Right lobe of liver (tissue), 6 donors: ENCODE measurements around the gene HNRNPUL2. TPM values are rescaled to one million over a fixed set of nuclear protein-coding genes. Genes with fewer than 3 reads are reported as not detected.

Experiments
- ATAC-seq, 4 donors: fragments of 200-7000 bp; cut with Tn5 transposase; one replicate each; pipeline ENCODE4 v1.9.1; 2020; ENCODE audit warnings: mild to moderate bottlenecking in 4 of 4, moderate library complexity in 4 of 4
- DNase-seq, 3 donors: peaks; one replicate each; pipeline ENCODE4 v3.0.0-alpha.2; 2020
- H3K27ac ChIP-seq, 3 donors: fragments of 200-600 bp; one replicate each; pipeline ENCODE4 v1.8.0; 2022
- H3K27me3 ChIP-seq, 2 donors: fragments of 200-600 bp; one replicate each; pipeline ENCODE4 v1.8.0; 2022
- H3K36me3 ChIP-seq, 4 donors: fragments of 200-600 bp; sonication (generic) in 1 of 4; one replicate each; pipeline versions ENCODE4 v1.5.1 to v1.8.0; 2017 to 2022; ENCODE audit warnings: control low read depth in 1 of 4
- H3K4me1 ChIP-seq, 4 donors: fragments of 200-600 bp; sonication (generic) in 1 of 4; one replicate each; pipeline versions ENCODE4 v1.5.1 to v1.8.0; 2017 to 2022; ENCODE audit warnings: control low read depth in 1 of 4
- H3K4me3 ChIP-seq, 3 donors: fragments of 200-600 bp; one replicate each; pipeline ENCODE4 v1.8.0; 2022
- H3K9me3 ChIP-seq, 4 donors: fragments of 200-600 bp; sonication (generic) in 1 of 4; one replicate each; pipeline versions ENCODE4 v1.5.1 to v1.8.0; 2017 to 2022; ENCODE audit warnings: control low read depth in 1 of 4
- CTCF ChIP-seq, 4 donors: fragments of 200-600 bp in 3 of 4; fragments of 450-650 bp in 1 of 4; IDR thresholded peaks; one replicate each; pipeline versions ENCODE4 v1.5.1 to v1.8.0; 2016 to 2022; ENCODE audit warnings: antibody characterized with exemption in 4 of 4, mild to moderate bottlenecking in 2 of 4
- POLR2A ChIP-seq: fragments of 450-650 bp; IDR thresholded peaks from one replicate; pipeline ENCODE4 v1.6.1; 2017; ENCODE audit warnings: antibody characterized with exemption, mild to moderate bottlenecking
- WGBS: methylation state at CpG from one replicate; pipeline ENCODE4 v1.1.6; 2018; ENCODE audit warnings: low coverage, low lambda C conversion rate; ENCODE audit not compliant: insufficient coverage; ENCODE audit errors: missing lambda C conversion rate; 5-methylcytosine and 5-hydroxymethylcytosine counted together
- intact Hi-C, 2 donors: fragments of 100-400 bp; cut with DNase I; formaldehyde crosslinking; loops; one replicate each; pipeline versions ENCODE4 v1.11.2 to v1.14.1; 2022
- total RNA-seq, 6 experiments: library from RNA; depleted of rRNA in 2 of 6; stranded (reverse); fragments of >200 nt in 2 of 6; fragmentation: NEBNext Ultra II Directional in 3 of 6; extraction: Animal tissue kit (Norgen Biotek cat#: 25700) in 3 of 6; gene quantifications; one replicate each; pipeline versions ENCODE4 v1.1.0 to v1.2.4, GENCODE V29; 2016 to 2023
- donor health status: DM: no; HTN: yes; CAD: no.
- donor health status: DM: no; HTN: no; CAD: no.
- donor health status: DM: no; HTN: no; CAD: no.
- donor health status: DM: no; HTN: yes; CAD: no.
- donor health status: DM: no; HTN: yes; CAD: no.

Gene HNRNPUL2
- total RNA-seq, 6 experiments from 2014 or later: 7.9 to 17.1 (median 13.3) TPM

- intact Hi-C loops: no loop called here
- Histone ChIP-seq H3K4me3 (peak overlapping the region in 1 of 3 donors; percentile 63), H3K27ac (peak overlapping the region in 1 of 3 donors; percentile 96), H3K36me3 (peaks cover 0 to 22% (median 3%) of the 10 kb centered on the region in 4 donors), H3K27me3 (no peaks in the 10 kb centered on the region), H3K4me1 (peaks cover 0 to 50% (median 23%) of the 10 kb centered on the region in 4 donors), H3K9me3 (no peaks in the 10 kb centered on the region)
- TF ChIP-seq CTCF (IDR thresholded peaks at IDR 0.05): no peak
- 70% methylated on average over 2 of the region's 5 CpGs for WGBS
- DNase-seq (no peak), ATAC-seq (no peak)
These were observed 18.9 kb downstream of the HNRNPUL2 start for GRCh38 chr11:62708392-62708791.

- H3K9me3 ChIP-seq: no peaks in the 10 kb centered on the region
- intact Hi-C loops: no loop called here
- no peak for TF ChIP-seq POLR2A
- TF ChIP-seq CTCF (IDR thresholded peaks at IDR 0.05): no peak
- H3K4me1 ChIP-seq: peaks cover 0 to 40% (median 19%) of the 10 kb centered on the region in 4 donors
- peak within 1 kb of the TSS in 2 of 3 donors; percentile 68 to 96 for H3K27ac ChIP-seq
- peaks cover 0 to 22% (median 3%) of the 10 kb centered on the region in 4 donors for H3K36me3 ChIP-seq
- WGBS: 100% methylated on average over 2 of the region's 10 CpGs
- H3K4me3 ChIP-seq: peak within 1 kb of the TSS; percentile 59 to 70 (median 69)
- no peaks in the 10 kb centered on the region for H3K27me3 ChIP-seq
- ATAC-seq (no peak), DNase-seq (peak in 1 of 3 donors; percentile 62)
These were observed 19.9 kb downstream of the HNRNPUL2 start, which contains the start of the genes BSCL2 and GNG3 for GRCh38 chr11:62707277-62707861. Gene BSCL2 (minus strand): TSS chr11:62707424. CDS start chr11:62707195, 229 bp downstream. Gene GNG3 (plus strand): TSS chr11:62707676. CDS start chr11:62708296, 620 bp downstream.

GRCh38 chr11:62706850-62707247 is 20.4 kb downstream of the HNRNPUL2 start:
- peak overlapping the region in 2 of 3 donors; percentile 59 to 70 for H3K4me3 ChIP-seq
- H3K27ac ChIP-seq: peak overlapping the region in 2 of 3 donors; percentile 63 to 68
- H3K27me3 ChIP-seq: no peaks in the 10 kb centered on the region
- ATAC-seq (no peak), DNase-seq (no peak)
- H3K4me1 ChIP-seq: peaks cover 0 to 35% (median 16%) of the 10 kb centered on the region in 4 donors
- peaks cover 0 to 17% (median 3%) of the 10 kb centered on the region in 4 donors for H3K36me3 ChIP-seq
- intact Hi-C loops: no loop called here
- H3K9me3 ChIP-seq: no peaks in the 10 kb centered on the region
- TF ChIP-seq CTCF (IDR thresholded peaks at IDR 0.05): no peak
- TF ChIP-seq POLR2A: no peak
- WGBS: 67% methylated on average over 5 of the region's 8 CpGs

DNA sequence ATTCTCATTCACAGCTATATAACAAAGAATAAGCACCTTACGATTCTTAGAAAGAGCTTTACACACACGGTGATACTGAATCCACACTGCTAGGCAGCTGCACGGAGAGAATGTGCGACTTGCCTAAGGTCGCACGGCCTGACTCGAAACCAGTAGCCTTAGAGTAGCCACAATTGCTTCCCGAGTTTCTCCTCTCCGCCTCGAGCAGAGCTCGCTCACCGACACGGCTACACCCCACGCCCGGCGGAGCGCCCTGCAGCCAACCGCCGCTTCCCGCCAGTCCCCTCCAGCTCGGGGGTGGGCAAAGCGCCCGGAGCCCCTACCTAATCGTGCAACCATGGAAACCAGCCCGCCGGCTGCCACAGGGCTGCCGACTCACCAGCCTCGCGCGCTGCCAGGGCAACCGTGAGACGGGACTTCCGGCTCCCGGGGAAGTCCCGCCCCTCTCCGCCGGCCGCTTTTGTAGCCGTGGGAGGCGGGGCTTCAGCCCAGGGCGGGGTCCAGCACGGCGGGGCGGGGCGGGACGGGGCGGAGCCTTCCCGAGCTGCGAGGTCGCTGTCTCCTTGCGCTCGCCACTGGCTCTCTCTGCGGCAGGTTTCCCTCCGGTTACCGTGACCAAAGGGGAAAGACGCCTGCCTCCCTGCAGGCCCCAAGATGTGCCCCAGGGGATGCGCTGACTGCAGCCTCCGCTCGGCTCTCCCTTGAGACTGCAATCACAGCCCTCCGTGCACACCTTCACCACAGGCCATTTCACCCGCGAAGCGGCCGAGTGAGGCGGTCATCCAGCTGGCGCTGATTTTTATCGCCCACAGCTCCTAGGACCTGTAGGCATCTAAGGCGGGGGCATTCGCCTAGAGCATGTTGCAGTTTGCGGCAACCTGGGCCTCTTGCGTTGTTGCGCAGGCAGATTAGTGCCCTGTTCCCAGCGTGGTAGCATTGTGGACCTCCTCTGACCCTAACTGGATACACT is 21.1 kb downstream of the HNRNPUL2 start:
- Histone ChIP-seq H3K9me3 (no peaks in the 10 kb centered on the region), H3K4me3 (peak overlapping the region; percentile 59 to 70 (median 69)), H3K27me3 (no peaks in the 10 kb centered on the region), H3K4me1 (peaks cover 0 to 30% (median 14%) of the 10 kb centered on the region in 4 donors), H3K36me3 (peaks cover 0 to 17% (median 3%) of the 10 kb centered on the region in 4 donors), H3K27ac (peak overlapping the region in 2 of 3 donors; percentile 63 to 68)
- DNase-seq: peak; percentile 97
- intact Hi-C loops: no loop called here
- ATAC-seq: peak; percentile 84 to 91 (median 86)
- TF ChIP-seq CTCF (IDR thresholded peaks at IDR 0.05) (no peak), POLR2A (peak; percentile 41)
- WGBS: 6% methylated on average over 36 of the region's 73 CpGs
